ENCODE data around the gene TMEM237.
A peak's percentile ranks its signal among the peaks of the same experiment; 100 is the strongest.

TMEM237 gene

GRCh38 chr2:201647431-201647830, 4.1 kb upstream of the TMEM237 start:
- Histone ChIP-seq H3K4me1 (no peaks in the 10 kb centered on the region; the same call in 1 of the 2 replicates), H3K27me3 (no peaks in the 10 kb centered on the region), H3K36me3 (no peaks in the 10 kb centered on the region), H3K4me3 (ENCODE audit: low read depth, low read length) (no peak overlapping the region), H3K9me3 (no peaks in the 10 kb centered on the region)
- no peak for TF ChIP-seq CTCF (IDR thresholded peaks at IDR 0.05; ENCODE audit: low read depth, low read length)
- DNase-seq: no peak

- Histone ChIP-seq H3K9me3 (no peaks in the 10 kb centered on the region), H3K4me1 (no peaks in the 10 kb centered on the region; the same call in 1 of the 2 replicates), H3K27me3 (no peaks in the 10 kb centered on the region), H3K4me3 (ENCODE audit: low read depth, low read length) (peak overlapping the region; percentile 71), H3K36me3 (no peaks in the 10 kb centered on the region)
- DNase-seq: no peak
- TF ChIP-seq CTCF (IDR thresholded peaks at IDR 0.05; ENCODE audit: low read depth, low read length): no peak
Observed at GRCh38 chr2:201644001-201644400, 698 bp upstream of the TMEM237 start.

GRCh38 chr2:201642579-201643215, 606 bp downstream of the TMEM237 start:
- Histone ChIP-seq H3K27me3 (no peaks in the 10 kb centered on the region), H3K4me1 (no peaks in the 10 kb centered on the region; the same call in 1 of the 2 replicates), H3K4me3 (ENCODE audit: low read depth, low read length) (peak overlapping the region; percentile 71), H3K36me3 (peaks cover 9% of the 10 kb centered on the region), H3K9me3 (no peaks in the 10 kb centered on the region)
- DNase-seq: peak; percentile 91
- no peak for TF ChIP-seq CTCF (IDR thresholded peaks at IDR 0.05; ENCODE audit: low read depth, low read length)

- no peaks in the 10 kb centered on the region for H3K27me3 ChIP-seq
- no peaks in the 10 kb centered on the region; the same call in 1 of the 2 replicates for H3K4me1 ChIP-seq
- H3K4me3 ChIP-seq (ENCODE audit: low read depth, low read length): peak overlapping the region; percentile 71
- H3K9me3 ChIP-seq: no peaks in the 10 kb centered on the region
- H3K36me3 ChIP-seq: peaks cover 9% of the 10 kb centered on the region
- DNase-seq: no peak
- no peak for TF ChIP-seq CTCF (IDR thresholded peaks at IDR 0.05; ENCODE audit: low read depth, low read length)
Observed at GRCh38 chr2:201642086-201642578, 1.2 kb downstream of the TMEM237 start.

GRCh38 chr2:201639205-201639604, 4.1 kb downstream of the TMEM237 start:
- TF ChIP-seq CTCF (IDR thresholded peaks at IDR 0.05; ENCODE audit: low read depth, low read length): no peak
- no peaks in the 10 kb centered on the region for H3K9me3 ChIP-seq

GRCh38 chr2:201638326-201638725, 5.0 kb downstream of the TMEM237 start:
- Histone ChIP-seq H3K36me3 (peaks cover 28% of the 10 kb centered on the region), H3K9me3 (no peaks in the 10 kb centered on the region), H3K4me1 (peaks cover 13% of the 10 kb centered on the region), H3K27me3 (no peaks in the 10 kb centered on the region), H3K4me3 (ENCODE audit: low read depth, low read length) (no peak overlapping the region)
- no peak for DNase-seq
- TF ChIP-seq CTCF (IDR thresholded peaks at IDR 0.05; ENCODE audit: low read depth, low read length): no peak

More at GRCh38 chr2:201639205-201639604, 4.1 kb downstream of the TMEM237 start:
- Histone ChIP-seq H3K36me3 (peaks cover 28% of the 10 kb centered on the region), H3K27me3 (no peaks in the 10 kb centered on the region), H3K4me1 (peaks cover 5% of the 10 kb centered on the region), H3K4me3 (ENCODE audit: low read depth, low read length) (no peak overlapping the region)
- no peak for DNase-seq
